Measurements from ENCODE around the gene OR56A3. TPM values are rescaled to one million over a fixed set of nuclear protein-coding genes. Genes with fewer than 3 reads are reported as not detected.

Gene OR56A3
- total and polyA plus RNA-seq, 4 experiments from 2014 or later, result not detected

DNA sequence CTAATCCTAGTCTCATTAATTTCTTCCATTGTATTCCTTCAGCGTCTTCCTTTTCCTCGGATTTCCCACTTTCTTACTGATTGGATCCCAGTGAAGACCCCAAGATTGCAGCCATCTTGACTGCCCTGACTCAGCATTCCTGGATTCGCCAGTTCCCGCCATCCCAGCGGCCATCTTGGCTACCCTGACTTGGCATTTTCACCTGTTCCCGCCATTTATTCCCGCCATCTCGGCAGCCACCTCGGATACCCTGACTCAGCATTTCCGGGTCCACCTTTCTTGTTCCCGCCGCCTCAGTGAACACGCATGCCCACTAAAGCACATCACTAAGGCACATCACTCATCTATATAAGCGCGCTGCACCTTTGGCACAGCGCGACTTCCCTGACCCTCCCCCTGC lies 13.8 kb upstream of the OR56A3 start:
- POLR2A ChIA-PET (ENCODE audit: partially characterized antibody), result no interaction called here
- H3K4me3 ChIP-seq (ENCODE audit: low read length in 2 of 2), result no peak overlapping the region
- intact Hi-C loops (cut with micrococcal nuclease), result no loop called here
- H3K27me3 ChIP-seq (ENCODE audit: insufficient read depth, low read length), result no peaks in the 10 kb centered on the region
- DNase-seq, result no peak
- Mint-ChIP-seq H3K9me3 (peaks cover 7 to 27% (median 16%) of the 10 kb centered on the region in 8 donors), H3K36me3 (no peaks in the 10 kb centered on the region), H3K4me3 (no peak overlapping the region), H3K27me3 (peaks cover 2 to 3% of the 10 kb centered on the region in 2 donors), H3K4me1 (no peaks in the 10 kb centered on the region), H3K27ac (no peak overlapping the region)
- CTCF ChIA-PET (ENCODE audit: partially characterized antibody), result no interaction called here
- H3K27ac ChIP-seq (ENCODE audit: low read depth, low read length), result no peak overlapping the region
- no peaks in the 10 kb centered on the region for H3K9me3 ChIP-seq (ENCODE audit: control insufficient read depth in 1 of 2, low read length in 2 of 2)
- no peaks in the 10 kb centered on the region for H3K4me1 ChIP-seq (ENCODE audit: insufficient read depth, low read length)
- H3K36me3 ChIP-seq (ENCODE audit: insufficient read depth, low read length), result no peaks in the 10 kb centered on the region

DNA sequence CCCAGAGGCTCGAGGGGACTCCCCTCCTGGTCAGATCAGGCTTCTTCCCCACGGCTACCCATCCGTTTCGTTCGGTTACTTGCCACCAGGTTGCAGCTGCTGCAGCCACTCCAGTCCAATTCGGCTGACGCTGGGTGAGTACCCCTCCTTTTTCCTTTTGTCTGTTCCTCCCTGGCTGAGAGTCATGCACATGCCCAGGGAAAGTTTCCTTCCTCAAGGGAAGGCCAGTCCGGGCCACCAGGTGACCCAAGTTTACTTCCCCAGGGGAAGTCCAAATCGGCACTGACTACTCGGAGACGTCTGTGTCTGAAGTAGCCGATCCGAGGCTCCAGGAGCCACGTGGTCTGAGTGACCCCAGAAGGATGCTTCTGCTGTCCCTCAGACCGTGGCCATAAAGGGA lies 13.2 kb upstream of the OR56A3 start:
- H3K36me3 ChIP-seq (ENCODE audit: insufficient read depth, low read length), result no peaks in the 10 kb centered on the region
- H3K4me1 Mint-ChIP-seq, result no peaks in the 10 kb centered on the region
- H3K36me3 Mint-ChIP-seq, result no peaks in the 10 kb centered on the region
- H3K9me3 ChIP-seq (ENCODE audit: control insufficient read depth in 1 of 2, low read length in 2 of 2), result no peaks in the 10 kb centered on the region
- no peak overlapping the region for H3K27ac Mint-ChIP-seq
- no peak overlapping the region for H3K27ac ChIP-seq (ENCODE audit: low read depth, low read length)
- H3K4me3 ChIP-seq (ENCODE audit: low read length in 2 of 2), result no peak overlapping the region
- H3K4me3 Mint-ChIP-seq, result no peak overlapping the region
- ChIA-PET CTCF (ENCODE audit: partially characterized antibody) (no interaction called here), POLR2A (ENCODE audit: partially characterized antibody) (no interaction called here)
- peaks cover 2 to 3% of the 10 kb centered on the region in 2 donors for H3K27me3 Mint-ChIP-seq
- DNase-seq, result no peak
- intact Hi-C loops (cut with micrococcal nuclease), result no loop called here
- peaks cover 7 to 28% (median 14%) of the 10 kb centered on the region in 8 donors for H3K9me3 Mint-ChIP-seq
- no peaks in the 10 kb centered on the region for H3K27me3 ChIP-seq (ENCODE audit: insufficient read depth, low read length)
- H3K4me1 ChIP-seq (ENCODE audit: insufficient read depth, low read length), result no peaks in the 10 kb centered on the region

DNA sequence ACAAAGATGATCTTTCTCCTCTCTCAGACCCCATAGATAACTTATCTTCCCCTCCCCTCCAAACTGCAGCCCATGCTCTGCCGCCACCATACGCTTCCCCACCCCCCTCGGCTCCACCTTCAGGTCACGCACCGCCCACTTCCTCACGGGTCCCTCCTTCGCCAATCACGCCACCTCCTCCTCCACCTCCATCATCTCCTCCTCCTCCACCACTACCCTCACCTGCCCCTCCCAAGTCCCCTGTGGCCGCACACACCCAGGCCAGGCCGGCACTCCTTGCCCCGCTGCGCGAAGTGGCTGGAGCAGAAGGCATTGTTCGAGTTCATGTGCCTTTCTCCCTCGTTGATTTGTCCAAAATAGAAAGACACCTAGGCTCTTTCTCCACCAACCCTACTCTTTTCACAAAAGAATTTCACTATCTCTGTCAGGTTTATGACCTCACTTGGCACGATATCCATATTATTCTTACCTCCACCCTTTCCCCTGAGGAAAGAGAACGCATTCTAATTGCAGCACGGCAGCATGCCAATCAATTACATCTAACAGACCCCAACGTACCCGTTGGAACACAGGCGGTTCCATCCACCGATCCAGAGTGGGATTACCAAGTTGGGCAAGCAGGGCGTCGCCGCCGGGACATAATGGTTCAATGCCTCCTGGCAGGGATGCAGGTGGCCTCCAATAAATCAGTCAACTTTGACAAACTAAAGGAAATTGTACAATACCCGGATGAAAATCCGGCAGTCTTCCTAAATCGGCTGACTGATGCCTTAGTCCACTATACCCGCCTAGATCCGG lies 12.3 kb upstream of the OR56A3 start:
- H3K9me3 ChIP-seq (ENCODE audit: control insufficient read depth in 1 of 2, low read length in 2 of 2), result no peaks in the 10 kb centered on the region
- H3K27ac ChIP-seq (ENCODE audit: low read depth, low read length), result no peak overlapping the region
- H3K4me1 Mint-ChIP-seq, result no peaks in the 10 kb centered on the region
- H3K4me3 Mint-ChIP-seq, result no peak overlapping the region
- no peaks in the 10 kb centered on the region for H3K36me3 Mint-ChIP-seq
- H3K4me3 ChIP-seq (ENCODE audit: low read length in 2 of 2), result no peak overlapping the region
- H3K9me3 Mint-ChIP-seq, result peaks cover 3 to 23% (median 9%) of the 10 kb centered on the region in 8 donors
- no peaks in the 10 kb centered on the region for H3K36me3 ChIP-seq (ENCODE audit: insufficient read depth, low read length)
- no peak overlapping the region for H3K27ac Mint-ChIP-seq
- H3K27me3 Mint-ChIP-seq, result peaks cover 2 to 3% of the 10 kb centered on the region in 2 donors
- ChIA-PET POLR2A (ENCODE audit: partially characterized antibody) (no interaction called here), CTCF (ENCODE audit: partially characterized antibody) (no interaction called here)
- DNase-seq, result no peak
- H3K4me1 ChIP-seq (ENCODE audit: insufficient read depth, low read length), result no peaks in the 10 kb centered on the region
- intact Hi-C loops (cut with micrococcal nuclease), result no loop called here
- no peaks in the 10 kb centered on the region for H3K27me3 ChIP-seq (ENCODE audit: insufficient read depth, low read length)

DNA sequence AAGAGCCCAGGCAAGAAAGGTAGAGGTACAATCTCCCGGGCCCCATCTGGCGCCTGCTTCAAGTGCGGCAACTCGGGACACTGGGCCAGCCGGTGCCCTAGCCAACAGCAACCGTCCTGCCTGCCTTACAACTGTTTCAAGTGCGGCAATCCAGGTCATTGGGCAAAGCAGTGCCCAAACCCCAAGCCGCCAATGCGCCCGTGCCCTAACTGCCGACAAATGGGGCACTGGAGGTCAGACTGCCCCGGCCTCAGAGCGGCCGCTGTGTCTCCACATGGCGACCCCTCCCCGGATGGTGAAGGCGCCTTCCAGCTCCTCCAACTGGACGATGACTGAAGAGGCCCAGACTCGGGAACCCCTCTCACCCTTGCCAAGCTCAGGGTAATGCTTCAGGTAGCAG lies 11.4 kb upstream of the OR56A3 start:
- Histone ChIP-seq H3K27me3 (ENCODE audit: insufficient read depth, low read length) (no peaks in the 10 kb centered on the region), H3K9me3 (ENCODE audit: control insufficient read depth in 1 of 2, low read length in 2 of 2) (no peaks in the 10 kb centered on the region), H3K36me3 (ENCODE audit: insufficient read depth, low read length) (no peaks in the 10 kb centered on the region), H3K4me3 (ENCODE audit: low read length in 2 of 2) (no peak overlapping the region), H3K4me1 (ENCODE audit: insufficient read depth, low read length) (no peaks in the 10 kb centered on the region), H3K27ac (ENCODE audit: low read depth, low read length) (no peak overlapping the region)
- Mint-ChIP-seq H3K9me3 (peaks cover 0 to 15% (median 7%) of the 10 kb centered on the region in 8 donors), H3K27me3 (peaks cover 2 to 3% of the 10 kb centered on the region in 2 donors), H3K27ac (no peak overlapping the region), H3K4me1 (no peaks in the 10 kb centered on the region), H3K36me3 (no peaks in the 10 kb centered on the region), H3K4me3 (no peak overlapping the region)
- ChIA-PET POLR2A (ENCODE audit: partially characterized antibody) (no interaction called here), CTCF (ENCODE audit: partially characterized antibody) (no interaction called here)
- intact Hi-C loops (cut with micrococcal nuclease), result no loop called here
- no peak for DNase-seq

DNA sequence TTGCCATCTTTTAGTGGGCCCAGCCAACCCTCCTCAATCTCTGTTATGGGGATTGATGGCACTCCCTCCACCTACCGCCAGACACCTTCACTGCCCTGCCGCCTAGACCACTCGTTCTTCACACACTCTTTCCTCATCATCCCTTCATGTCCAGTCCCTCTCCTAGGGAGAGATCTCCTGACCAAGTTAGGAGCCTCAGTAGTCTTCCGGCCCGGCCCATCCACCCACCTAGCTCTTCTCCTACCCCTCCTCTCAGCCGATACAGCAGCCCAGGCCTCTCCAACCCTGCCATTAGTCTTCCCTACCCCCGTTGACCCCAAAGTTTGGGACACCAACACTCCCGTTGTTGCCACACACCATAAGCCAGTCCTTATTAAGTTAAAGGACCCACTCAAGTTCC lies 11.0 kb upstream of the OR56A3 start:
- intact Hi-C loops (cut with micrococcal nuclease), result no loop called here
- Histone ChIP-seq H3K9me3 (ENCODE audit: control insufficient read depth in 1 of 2, low read length in 2 of 2) (no peaks in the 10 kb centered on the region), H3K36me3 (ENCODE audit: insufficient read depth, low read length) (no peaks in the 10 kb centered on the region), H3K27ac (ENCODE audit: low read depth, low read length) (no peak overlapping the region), H3K4me3 (ENCODE audit: low read length in 2 of 2) (no peak overlapping the region), H3K4me1 (ENCODE audit: insufficient read depth, low read length) (no peaks in the 10 kb centered on the region), H3K27me3 (ENCODE audit: insufficient read depth, low read length) (no peaks in the 10 kb centered on the region)
- Mint-ChIP-seq H3K27ac (peak overlapping the region in 1 of 7 donors; percentile 12), H3K4me3 (no peak overlapping the region), H3K9me3 (peaks cover 0 to 11% (median 7%) of the 10 kb centered on the region in 8 donors), H3K27me3 (peaks cover 2 to 3% of the 10 kb centered on the region in 2 donors), H3K36me3 (no peaks in the 10 kb centered on the region), H3K4me1 (no peaks in the 10 kb centered on the region)
- DNase-seq, result peak in 1 of 5 donors; percentile 17
- POLR2A ChIA-PET (ENCODE audit: partially characterized antibody), result no interaction called here
- CTCF ChIA-PET (ENCODE audit: partially characterized antibody), result no interaction called here

DNA sequence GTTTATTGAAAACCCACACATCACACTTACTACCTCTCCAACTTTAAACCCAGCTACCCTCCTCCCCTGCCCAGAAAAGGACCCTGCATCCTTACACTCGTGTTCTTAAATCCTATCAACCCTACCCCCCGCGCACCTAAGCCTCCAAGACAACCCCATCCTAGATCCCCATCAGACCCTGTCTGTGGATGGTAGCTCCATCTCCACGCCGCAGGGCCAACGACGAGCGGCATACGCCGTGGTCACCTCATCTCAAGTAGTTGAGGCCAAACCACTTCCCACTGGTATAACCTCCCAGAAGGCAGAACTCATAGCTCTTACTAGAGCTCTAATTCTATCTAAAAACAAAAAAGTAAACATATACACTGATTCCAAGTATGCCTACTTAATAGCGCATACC lies 9.4 kb upstream of the OR56A3 start:
- intact Hi-C loops (cut with micrococcal nuclease), result no loop called here
- Histone ChIP-seq H3K36me3 (ENCODE audit: insufficient read depth, low read length) (no peaks in the 10 kb centered on the region), H3K4me3 (ENCODE audit: low read length in 2 of 2) (no peak overlapping the region), H3K27me3 (ENCODE audit: insufficient read depth, low read length) (no peaks in the 10 kb centered on the region), H3K27ac (ENCODE audit: low read depth, low read length) (no peak overlapping the region), H3K9me3 (ENCODE audit: control insufficient read depth in 1 of 2, low read length in 2 of 2) (no peaks in the 10 kb centered on the region), H3K4me1 (ENCODE audit: insufficient read depth, low read length) (no peaks in the 10 kb centered on the region)
- Mint-ChIP-seq H3K36me3 (no peaks in the 10 kb centered on the region), H3K4me1 (no peaks in the 10 kb centered on the region), H3K9me3 (peaks cover 0 to 11% (median 5%) of the 10 kb centered on the region in 8 donors), H3K27ac (no peak overlapping the region), H3K27me3 (peaks cover 2 to 3% of the 10 kb centered on the region in 2 donors), H3K4me3 (no peak overlapping the region)
- ChIA-PET CTCF (ENCODE audit: partially characterized antibody) (no interaction called here), POLR2A (ENCODE audit: partially characterized antibody) (no interaction called here)
- no peak for DNase-seq

DNA sequence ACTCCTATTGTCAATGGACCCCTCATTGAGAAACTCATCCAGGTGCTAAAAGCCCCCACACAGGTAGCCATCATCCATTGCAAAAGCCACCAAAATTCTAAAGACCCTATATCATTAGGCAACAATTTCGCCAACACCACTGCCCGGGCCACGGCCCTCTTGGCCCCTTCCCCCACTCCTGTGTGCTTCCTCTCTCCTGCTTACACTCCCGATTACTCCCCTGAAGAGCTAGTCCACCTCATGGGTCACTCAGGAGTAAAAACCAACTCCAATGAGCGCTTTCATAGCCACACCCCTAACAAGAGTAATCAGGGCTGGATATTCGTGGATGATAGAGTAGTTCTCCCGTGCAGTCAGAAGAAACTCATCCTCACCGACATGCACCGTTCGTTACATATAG lies 8.9 kb upstream of the OR56A3 start:
- Histone ChIP-seq H3K27me3 (ENCODE audit: insufficient read depth, low read length) (no peaks in the 10 kb centered on the region), H3K4me3 (ENCODE audit: low read length in 2 of 2) (no peak overlapping the region), H3K9me3 (ENCODE audit: control insufficient read depth in 1 of 2, low read length in 2 of 2) (no peaks in the 10 kb centered on the region), H3K36me3 (ENCODE audit: insufficient read depth, low read length) (no peaks in the 10 kb centered on the region), H3K27ac (ENCODE audit: low read depth, low read length) (no peak overlapping the region), H3K4me1 (ENCODE audit: insufficient read depth, low read length) (no peaks in the 10 kb centered on the region)
- DNase-seq, result no peak
- Mint-ChIP-seq H3K27me3 (peaks cover 2 to 3% of the 10 kb centered on the region in 2 donors), H3K9me3 (peaks cover 0 to 11% (median 5%) of the 10 kb centered on the region in 8 donors), H3K36me3 (no peaks in the 10 kb centered on the region), H3K4me3 (no peak overlapping the region), H3K4me1 (no peaks in the 10 kb centered on the region), H3K27ac (no peak overlapping the region)
- ChIA-PET POLR2A (ENCODE audit: partially characterized antibody) (no interaction called here), CTCF (ENCODE audit: partially characterized antibody) (no interaction called here)
- intact Hi-C loops (cut with micrococcal nuclease), result no loop called here
